Adipocyte (in vitro differentiated cells): ENCODE data around the gene MINK1.
A peak's percentile ranks its signal among the peaks of the same experiment; 100 is the strongest.

Experiments
- DNase-seq: peaks from one replicate; pipeline ENCODE4 v3.0.0-alpha.2; 2015; ENCODE audit warnings: low read depth
- H3K27me3 ChIP-seq: replicated peaks from 2 replicates; pipeline ENCODE4 v1.7.0; 2013; ENCODE audit warnings: mild to moderate bottlenecking, low read length, moderate library complexity; ENCODE audit not compliant: control insufficient read depth, insufficient read depth
- H3K36me3 ChIP-seq: 2 replicates; pipeline ENCODE4 v1.7.0; 2013; ENCODE audit warnings: low read length, mild to moderate bottlenecking, moderate library complexity; ENCODE audit not compliant: control insufficient read depth, insufficient read depth, severe bottlenecking
- H3K4me1 ChIP-seq: 2 replicates; pipeline ENCODE4 v1.7.0; 2013; ENCODE audit warnings: mild to moderate bottlenecking, low read length, moderate library complexity; ENCODE audit not compliant: control insufficient read depth, insufficient read depth
- H3K4me3 ChIP-seq: 2 replicates; pipeline ENCODE4 v1.7.0; 2013; ENCODE audit warnings: mild to moderate bottlenecking, low read length, moderate library complexity
- H3K9ac ChIP-seq: 2 replicates; pipeline ENCODE4 v1.7.0; 2013; ENCODE audit warnings: mild to moderate bottlenecking, low read length, moderate library complexity
- H3K9me3 ChIP-seq: 2 replicates; pipeline ENCODE4 v1.7.0; 2013; ENCODE audit warnings: mild to moderate bottlenecking, low read length, moderate library complexity; ENCODE audit not compliant: control insufficient read depth

The MINK1 gene

DNA sequence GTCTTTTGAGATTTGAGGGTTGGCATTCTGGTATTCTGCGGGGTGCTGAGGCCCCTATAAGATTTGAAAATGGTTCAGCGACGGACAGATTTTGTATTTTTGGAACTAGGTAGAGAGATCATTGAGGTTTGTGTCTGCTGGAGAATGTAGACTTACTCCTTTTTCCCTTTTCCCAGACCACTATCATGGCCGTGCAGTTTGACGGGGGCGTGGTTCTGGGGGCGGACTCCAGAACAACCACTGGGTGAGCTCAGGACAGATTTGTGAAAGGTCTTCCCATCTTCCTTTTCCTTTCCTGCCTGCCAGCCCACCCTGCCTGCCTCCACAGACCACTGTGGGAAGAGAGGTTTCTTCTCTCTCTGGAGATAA, 36.6 kb upstream of the MINK1 start:
- peak; percentile 76 for DNase-seq
- Histone ChIP-seq H3K9me3 (no peaks in the 10 kb centered on the region), H3K27me3 (no peaks in the 10 kb centered on the region), H3K9ac (peak overlapping the region; percentile 97), H3K4me1 (peaks cover 9% of the 10 kb centered on the region), H3K4me3 (peak overlapping the region; percentile 97), H3K36me3 (peaks cover 17% of the 10 kb centered on the region)

DNA sequence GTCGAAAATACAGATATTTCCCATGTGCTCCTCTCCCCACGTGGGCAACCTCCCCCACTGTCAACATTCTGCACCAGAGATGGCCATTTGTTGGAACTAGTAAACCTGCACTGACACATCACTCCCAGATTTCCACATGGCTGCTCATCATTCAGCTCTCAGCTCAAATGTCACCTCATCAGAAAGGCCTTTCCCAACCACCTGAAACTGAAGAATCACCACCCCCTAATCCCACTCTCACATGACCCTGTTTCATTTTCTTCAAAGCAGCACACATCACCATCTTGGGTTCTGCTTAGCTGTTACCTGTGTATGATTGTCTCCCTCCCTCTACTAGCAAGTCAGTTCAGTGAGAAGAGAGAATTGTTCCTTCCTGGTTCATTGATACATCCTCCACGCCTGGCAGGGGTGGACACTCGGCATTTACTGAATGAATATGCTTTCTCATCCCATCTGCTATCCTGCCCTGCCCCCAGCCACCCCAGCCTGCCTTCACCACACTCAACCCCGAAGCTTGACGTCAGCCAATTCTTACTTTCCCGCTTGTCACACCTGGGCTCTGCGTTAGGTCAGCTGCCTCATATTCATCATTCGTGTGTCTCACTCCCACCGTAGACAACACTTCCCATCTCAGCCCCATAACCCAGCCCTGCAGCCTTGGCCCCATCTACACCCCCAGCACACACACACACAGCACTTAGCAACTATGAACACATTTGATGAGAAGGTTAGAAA, 32.5 kb upstream of the MINK1 start:
- no peak for DNase-seq
- H3K9ac ChIP-seq = no peak overlapping the region
- peaks cover 17% of the 10 kb centered on the region for H3K36me3 ChIP-seq
- peaks cover 9% of the 10 kb centered on the region for H3K4me1 ChIP-seq
- H3K4me3 ChIP-seq = no peak overlapping the region
- H3K27me3 ChIP-seq = no peaks in the 10 kb centered on the region
- no peaks in the 10 kb centered on the region for H3K9me3 ChIP-seq

DNA sequence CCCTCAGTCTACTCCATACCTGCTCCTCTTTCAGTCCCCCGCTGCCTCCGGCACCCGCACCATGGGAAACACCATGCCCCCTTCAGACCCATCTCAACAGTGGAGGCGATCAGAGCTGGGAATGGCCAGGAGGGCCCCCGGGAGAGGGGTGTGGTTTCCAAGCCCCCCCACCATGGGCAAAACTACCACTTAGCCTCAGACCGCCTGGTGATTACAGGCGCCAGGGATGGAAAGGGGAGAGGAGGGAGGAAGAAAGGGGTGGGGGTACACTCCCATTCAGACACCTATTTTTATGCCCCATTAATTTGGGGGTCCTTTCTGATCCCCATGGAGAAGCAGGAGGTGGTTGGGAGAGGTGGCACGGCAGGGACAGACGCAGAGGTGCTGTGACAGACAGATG, 30.9 kb upstream of the MINK1 start, which contains the start of gene C17orf114:
C17orf114 (minus strand) TSS at position 101 of the 400 bp plus-strand sequence.
- DNase-seq = no peak
- Histone ChIP-seq H3K9me3 (no peaks in the 10 kb centered on the region), H3K4me3 (no peak within 1 kb of the TSS), H3K9ac (no peak within 1 kb of the TSS), H3K4me1 (peaks cover 1% of the 10 kb centered on the region), H3K27me3 (no peaks in the 10 kb centered on the region), H3K36me3 (peaks cover 17% of the 10 kb centered on the region)

DNA sequence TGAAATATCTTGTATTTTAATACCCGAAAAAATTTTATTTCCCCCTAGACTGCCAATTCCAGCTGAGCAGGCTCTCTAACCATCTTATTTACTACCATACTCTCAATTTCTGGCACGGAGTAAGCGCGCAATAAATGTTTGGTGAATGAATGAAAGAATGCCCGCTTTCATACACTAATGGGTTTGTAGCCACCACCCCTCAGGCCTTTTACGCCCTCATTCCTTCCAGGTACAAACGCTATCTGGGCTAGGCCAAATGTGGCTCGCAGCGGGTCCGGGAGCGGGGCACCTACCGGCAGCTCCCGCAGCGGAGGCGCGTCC, 26.7 kb upstream of the MINK1 start:
- peaks cover 11% of the 10 kb centered on the region for H3K4me1 ChIP-seq
- H3K4me3 ChIP-seq = peak overlapping the region; percentile 81
- DNase-seq = no peak
- H3K36me3 ChIP-seq = peaks cover 12% of the 10 kb centered on the region
- no peaks in the 10 kb centered on the region for H3K27me3 ChIP-seq
- H3K9ac ChIP-seq = peak overlapping the region; percentile 78
- no peaks in the 10 kb centered on the region for H3K9me3 ChIP-seq

DNA sequence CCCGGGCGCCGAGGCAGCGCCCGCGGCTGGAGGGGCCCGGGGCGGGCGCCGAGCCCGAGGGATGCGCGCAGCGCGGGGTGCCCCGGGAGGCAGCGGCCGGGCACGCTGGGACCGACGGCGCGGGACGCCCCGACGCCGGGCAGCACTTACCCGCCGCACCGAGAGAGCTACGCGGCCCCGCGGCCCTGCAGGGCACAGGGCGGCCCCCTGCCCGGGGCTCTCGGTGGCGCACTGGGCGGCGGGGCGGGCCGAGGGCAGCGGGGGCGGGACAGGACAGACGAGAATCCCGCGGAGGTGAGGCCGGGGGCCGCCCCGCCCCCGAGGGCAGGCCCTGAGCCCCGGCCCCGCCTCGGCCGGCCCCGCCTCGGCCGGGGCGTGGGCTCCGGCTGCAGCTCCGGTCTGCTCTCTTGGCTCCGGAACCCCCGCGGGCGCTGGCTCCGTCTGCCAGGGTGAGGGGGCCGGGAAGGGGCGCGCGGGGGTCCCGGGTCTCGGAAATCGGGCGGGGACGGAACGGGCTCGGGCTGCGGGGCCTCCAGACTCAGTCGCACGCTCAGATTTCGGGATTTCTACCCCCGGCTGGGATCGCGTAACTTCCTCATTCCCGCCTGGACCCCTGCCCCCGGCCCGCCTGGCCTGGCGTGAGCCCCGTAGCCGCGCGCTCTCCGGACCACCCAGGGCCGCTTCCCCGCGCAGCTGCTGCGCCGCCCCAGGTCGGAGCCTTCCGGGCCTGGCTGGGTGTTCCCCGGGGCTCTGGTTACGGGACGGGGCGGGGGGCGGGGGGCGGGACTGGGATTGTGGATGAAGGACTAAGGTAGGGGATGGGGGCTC, 26.1 kb upstream of the MINK1 start, which contains the start of gene PLD2:
PLD2 (plus strand) TSS at position 376 of the 828 bp plus-strand sequence. CDS start 621 bp downstream, outside the sequence.
- Histone ChIP-seq H3K4me1 (peaks cover 11% of the 10 kb centered on the region), H3K9me3 (no peaks in the 10 kb centered on the region), H3K4me3 (peak within 1 kb of the TSS; percentile 81), H3K36me3 (peaks cover 12% of the 10 kb centered on the region), H3K27me3 (no peaks in the 10 kb centered on the region), H3K9ac (peak within 1 kb of the TSS; percentile 88)
- DNase-seq = peak; percentile 94

DNA sequence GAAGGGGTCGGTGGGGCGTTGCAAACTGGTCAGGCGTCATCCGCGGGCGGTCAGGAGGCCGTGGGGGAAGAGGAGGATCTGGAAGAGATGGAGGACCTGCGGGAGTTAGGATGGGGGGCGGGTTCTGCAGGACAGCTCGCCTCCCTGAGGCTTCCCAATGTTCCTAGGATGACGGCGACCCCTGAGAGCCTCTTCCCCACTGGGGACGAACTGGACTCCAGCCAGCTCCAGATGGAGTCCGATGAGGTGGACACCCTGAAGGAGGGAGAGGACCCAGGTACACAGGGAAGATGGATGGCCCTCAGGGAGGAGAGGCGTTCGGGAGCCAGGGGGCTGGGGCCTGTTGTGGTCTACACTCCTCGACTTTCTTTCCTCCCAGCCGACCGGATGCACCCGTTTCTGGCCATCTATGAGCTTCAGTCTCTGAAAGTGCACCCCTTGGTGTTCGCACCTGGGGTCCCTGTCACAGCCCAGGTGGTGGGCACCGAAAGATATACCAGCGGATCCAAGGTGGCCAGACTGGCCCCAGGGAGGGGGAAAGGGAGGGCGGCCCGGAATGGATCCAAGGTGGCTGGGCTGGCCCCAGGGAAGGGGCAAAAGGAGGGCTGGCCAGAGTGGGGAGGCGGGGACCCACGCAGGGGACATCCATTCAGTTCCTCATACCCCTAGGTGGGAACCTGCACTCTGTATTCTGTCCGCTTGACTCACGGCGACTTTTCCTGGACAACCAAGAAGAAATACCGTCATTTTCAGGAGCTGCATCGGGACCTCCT, 25.3 kb upstream of the MINK1 start:
- peaks cover 12% of the 10 kb centered on the region for H3K36me3 ChIP-seq
- H3K27me3 ChIP-seq = no peaks in the 10 kb centered on the region
- no peak for DNase-seq
- H3K9ac ChIP-seq = peak overlapping the region; percentile 14
- peaks cover 11% of the 10 kb centered on the region for H3K4me1 ChIP-seq
- peak overlapping the region; percentile 81 for H3K4me3 ChIP-seq
- H3K9me3 ChIP-seq = no peaks in the 10 kb centered on the region

DNA sequence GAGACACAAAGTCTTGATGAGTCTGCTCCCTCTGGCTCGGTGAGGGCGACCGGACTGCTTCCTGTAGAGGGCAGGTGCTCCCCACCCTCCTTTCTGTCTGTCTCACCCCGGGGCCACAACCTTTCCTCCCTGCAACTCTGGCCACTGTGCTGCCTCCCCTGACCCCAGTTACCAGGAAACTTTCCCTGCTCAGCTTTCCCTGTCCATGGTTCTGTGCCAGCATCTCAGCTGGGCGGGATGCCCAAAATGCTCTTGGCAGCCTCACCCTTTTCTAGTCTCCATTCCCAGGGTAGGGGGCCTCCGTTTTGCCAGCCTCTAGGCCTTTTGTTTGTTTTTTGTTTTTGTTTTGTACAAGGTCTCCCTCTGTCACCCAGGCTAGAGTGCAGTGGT, 24.8 kb upstream of the MINK1 start:
- peaks cover 12% of the 10 kb centered on the region for H3K36me3 ChIP-seq
- peak; percentile 20 for DNase-seq
- H3K4me3 ChIP-seq = no peak overlapping the region
- H3K4me1 ChIP-seq = peaks cover 11% of the 10 kb centered on the region
- no peaks in the 10 kb centered on the region for H3K27me3 ChIP-seq
- H3K9me3 ChIP-seq = no peaks in the 10 kb centered on the region
- no peak overlapping the region for H3K9ac ChIP-seq

DNA sequence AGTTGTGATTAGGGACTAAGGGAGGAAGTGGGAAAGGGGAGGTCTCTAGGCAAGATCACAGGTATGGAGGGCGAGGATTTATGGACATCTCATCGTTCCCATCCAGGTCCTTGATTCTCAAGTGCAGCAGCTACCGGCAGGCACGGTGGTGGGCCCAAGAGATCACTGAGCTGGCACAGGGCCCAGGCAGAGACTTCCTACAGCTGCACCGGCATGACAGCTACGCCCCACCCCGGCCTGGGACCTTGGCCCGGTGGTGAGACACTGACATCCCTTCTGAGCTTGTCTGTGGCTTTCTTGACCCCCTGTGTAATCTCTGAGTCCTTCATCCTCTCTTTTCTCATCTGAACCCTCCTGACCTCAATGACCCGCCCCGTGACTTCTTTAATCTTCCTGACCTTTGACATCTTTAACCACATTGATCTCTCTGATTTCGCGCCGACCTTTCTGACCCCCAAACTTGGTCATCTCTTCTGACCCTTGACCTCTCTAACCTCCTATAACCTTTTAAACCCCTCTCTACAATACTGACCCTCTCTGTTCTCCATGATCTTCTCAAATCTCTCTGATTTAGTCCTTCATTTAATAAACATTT, 22.3 kb upstream of the MINK1 start:
- no peaks in the 10 kb centered on the region for H3K27me3 ChIP-seq
- peaks cover 11% of the 10 kb centered on the region for H3K4me1 ChIP-seq
- H3K36me3 ChIP-seq = peaks cover 14% of the 10 kb centered on the region
- DNase-seq = no peak
- no peaks in the 10 kb centered on the region for H3K9me3 ChIP-seq
- no peak overlapping the region for H3K4me3 ChIP-seq
- no peak overlapping the region for H3K9ac ChIP-seq

DNA sequence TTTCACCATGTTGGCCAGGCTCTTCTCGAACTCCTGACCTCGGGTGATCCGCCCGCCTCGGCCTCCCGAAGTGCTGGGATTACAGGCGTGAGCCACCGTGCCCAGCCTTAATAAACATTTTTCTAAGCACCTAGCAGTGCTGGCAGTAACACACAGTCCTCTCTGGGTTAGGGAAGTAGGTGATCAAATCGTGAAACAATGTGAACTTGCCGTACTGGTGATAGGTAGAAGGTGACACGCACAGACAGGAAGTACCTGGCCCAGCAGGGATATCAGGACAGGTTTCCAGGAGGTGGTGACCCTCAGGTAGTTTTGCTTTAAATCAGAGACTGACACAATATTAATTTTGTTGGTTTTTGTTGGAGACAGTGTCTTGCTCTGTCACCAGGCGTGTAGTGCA, 21.7 kb upstream of the MINK1 start:
- peaks cover 11% of the 10 kb centered on the region for H3K4me1 ChIP-seq
- peaks cover 16% of the 10 kb centered on the region for H3K36me3 ChIP-seq
- DNase-seq = no peak
- H3K27me3 ChIP-seq = no peaks in the 10 kb centered on the region
- no peak overlapping the region for H3K9ac ChIP-seq
- H3K4me3 ChIP-seq = no peak overlapping the region
- H3K9me3 ChIP-seq = no peaks in the 10 kb centered on the region

DNA sequence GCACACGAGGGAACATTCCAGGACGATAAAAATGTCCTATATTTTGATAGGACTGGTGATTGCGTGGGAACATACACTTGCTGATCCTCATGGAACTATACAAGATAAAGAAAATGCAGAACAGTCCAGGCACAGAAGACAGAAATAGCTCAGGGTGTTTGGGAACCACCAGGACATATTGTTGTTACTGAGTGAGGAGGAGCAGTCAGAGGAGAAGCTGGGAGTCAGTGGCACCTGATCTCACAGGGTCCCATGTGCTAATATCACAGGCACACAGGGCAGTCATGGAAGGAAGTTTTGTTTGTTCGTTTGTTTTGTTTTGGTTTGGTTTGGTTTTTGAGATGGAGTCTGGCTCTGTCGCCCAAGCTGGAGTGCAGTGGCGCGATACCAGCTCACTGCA, 20.4 kb upstream of the MINK1 start:
- Histone ChIP-seq H3K9ac (no peak overlapping the region), H3K4me3 (no peak overlapping the region), H3K4me1 (peaks cover 10% of the 10 kb centered on the region), H3K27me3 (no peaks in the 10 kb centered on the region), H3K36me3 (peaks cover 16% of the 10 kb centered on the region), H3K9me3 (no peaks in the 10 kb centered on the region)
- no peak for DNase-seq
